ENCODE measurements around the gene MBOAT7. TPM values are rescaled to one million over a fixed set of nuclear protein-coding genes. Genes with fewer than 3 reads are reported as not detected.
A peak's percentile ranks its signal among the peaks of the same experiment; 100 is the strongest.
"Not testable (repeated sequence)": the region's sequence is repeated elsewhere in the genome, so short reads cannot be mapped to it uniquely, and the experiment has no call there.

The MBOAT7 gene
- 13.7 TPM for total RNA-seq (ENCODE audit: insufficient read depth, low replicate concordance)

- no peak for DNase-seq (ENCODE audit: low spot score)
These were observed at the start of gene MBOAT7 for GRCh38 chr19:54189145-54189734. TSS of gene MBOAT7 (minus strand) at chr19:54189580. CDS start at chr19:54188508, 1,072 bp downstream.

DNA sequence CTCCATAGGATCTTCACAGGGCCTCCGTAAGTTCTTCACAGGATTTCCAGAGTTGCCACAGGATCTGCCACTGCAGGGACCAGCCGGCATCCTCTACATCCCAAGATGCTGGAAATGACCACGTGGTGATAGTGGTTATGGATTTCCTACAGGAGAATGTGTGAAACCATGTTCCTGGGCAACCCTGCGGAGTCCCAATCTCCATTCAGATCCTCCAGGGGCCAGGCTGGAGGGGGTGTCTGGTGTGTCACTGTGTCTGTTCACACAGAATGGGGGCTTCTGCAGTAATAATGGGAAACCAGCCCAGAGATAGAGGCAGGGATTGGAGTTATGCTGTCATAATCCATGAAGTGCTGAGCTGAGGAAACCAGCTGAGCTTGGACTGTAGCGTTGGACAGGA lies 44.6 kb upstream of the MBOAT7 start:
- no peak for DNase-seq (ENCODE audit: low spot score)

DNA sequence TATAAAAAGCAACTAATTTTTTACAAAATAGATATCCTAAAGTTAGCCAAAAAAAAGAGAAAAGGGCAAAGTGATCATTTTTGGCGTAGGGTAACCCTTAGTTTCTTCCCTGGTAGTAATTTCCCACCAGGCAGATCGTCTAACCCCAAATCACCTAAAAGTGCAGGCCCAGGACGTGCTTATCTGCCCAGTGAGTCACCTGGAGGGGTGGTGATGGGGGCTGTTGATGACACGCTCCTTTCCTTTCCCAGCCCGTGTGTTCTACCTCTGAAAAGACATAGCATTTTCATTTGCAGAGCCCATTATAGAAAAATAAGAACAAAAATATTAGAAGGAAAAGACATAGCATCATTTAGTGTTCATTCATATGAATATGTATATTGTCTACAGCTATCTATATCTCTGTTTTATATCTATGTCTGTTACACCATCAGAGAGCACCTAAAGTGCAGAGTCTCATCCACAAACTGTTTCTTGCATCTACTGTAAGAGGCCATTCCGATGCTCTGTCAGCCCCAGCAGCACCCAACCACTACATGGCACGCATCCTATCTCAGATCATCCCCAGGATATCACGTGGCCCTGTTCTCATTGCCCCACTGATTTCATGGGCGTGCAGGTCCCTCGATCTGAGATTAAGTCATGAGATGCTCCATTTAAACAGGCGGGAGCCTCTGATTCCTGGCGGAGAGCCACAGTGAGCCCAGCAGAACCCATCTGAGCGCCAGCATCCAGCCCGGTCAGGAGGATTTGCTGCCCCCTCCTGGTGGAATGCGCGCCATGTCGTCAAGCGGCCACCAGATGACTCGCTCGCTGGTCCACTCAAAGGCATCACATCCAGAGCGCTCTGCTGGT lies 41.9 kb upstream of the MBOAT7 start:
- DNase-seq (ENCODE audit: low spot score), result peak; percentile 84

- no peak for DNase-seq (ENCODE audit: low spot score)
These were observed 40.7 kb upstream of the MBOAT7 start for GRCh38 chr19:54230031-54230430.

DNA sequence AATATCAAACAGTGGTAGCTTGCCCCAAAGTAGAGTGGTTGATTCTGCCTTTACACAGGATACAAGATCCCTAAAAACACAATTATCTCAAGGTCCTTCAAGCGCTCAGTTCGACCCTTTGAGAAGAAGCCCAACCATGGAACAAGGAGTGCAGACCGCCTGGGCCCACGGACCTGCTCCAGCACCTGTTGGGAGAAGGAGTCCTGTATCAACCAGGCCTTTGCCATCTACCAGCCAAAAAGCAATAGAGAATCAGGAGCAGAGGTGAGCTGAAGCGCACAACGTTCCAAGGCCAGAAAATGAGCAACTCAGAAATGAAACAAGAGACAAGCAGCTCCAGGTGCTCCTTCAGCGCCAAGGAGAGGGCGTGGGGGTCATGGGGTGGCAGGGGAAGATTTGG lies 39.8 kb upstream of the MBOAT7 start:
- no peak for DNase-seq (ENCODE audit: low spot score)

- not testable (repeated sequence) for DNase-seq (ENCODE audit: low spot score)
These were observed 35.2 kb upstream of the MBOAT7 start for GRCh38 chr19:54224619-54225018.

DNA sequence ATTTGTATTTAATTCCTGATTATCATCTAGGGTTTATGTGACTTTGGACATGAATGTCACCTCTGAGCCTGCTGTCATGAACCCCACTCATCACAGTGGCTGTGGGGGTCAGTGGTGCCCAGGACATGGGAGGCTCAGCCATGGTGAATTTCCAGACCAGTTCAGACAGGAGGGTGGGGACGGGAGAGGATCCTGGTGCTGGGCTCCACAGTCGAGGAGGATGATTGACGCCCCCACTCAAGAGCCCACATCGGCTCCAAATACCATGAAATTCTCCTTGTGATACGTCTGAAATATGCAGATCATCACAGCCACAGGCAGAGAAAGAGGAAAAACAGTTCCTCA lies 34.5 kb upstream of the MBOAT7 start:
- DNase-seq (ENCODE audit: low spot score), result not testable (repeated sequence)

GRCh38 chr19:54223277-54223936 lies 34.0 kb upstream of the MBOAT7 start:
- not testable (repeated sequence) for DNase-seq (ENCODE audit: low spot score)

GRCh38 chr19:54222474-54223276 lies 33.3 kb upstream of the MBOAT7 start, which contains the start of gene LILRB3:
TSS of gene LILRB3 (minus strand) at chr19:54223007. CDS start at chr19:54222976, 31 bp downstream.
- DNase-seq (ENCODE audit: low spot score), result not testable (repeated sequence)

DNA sequence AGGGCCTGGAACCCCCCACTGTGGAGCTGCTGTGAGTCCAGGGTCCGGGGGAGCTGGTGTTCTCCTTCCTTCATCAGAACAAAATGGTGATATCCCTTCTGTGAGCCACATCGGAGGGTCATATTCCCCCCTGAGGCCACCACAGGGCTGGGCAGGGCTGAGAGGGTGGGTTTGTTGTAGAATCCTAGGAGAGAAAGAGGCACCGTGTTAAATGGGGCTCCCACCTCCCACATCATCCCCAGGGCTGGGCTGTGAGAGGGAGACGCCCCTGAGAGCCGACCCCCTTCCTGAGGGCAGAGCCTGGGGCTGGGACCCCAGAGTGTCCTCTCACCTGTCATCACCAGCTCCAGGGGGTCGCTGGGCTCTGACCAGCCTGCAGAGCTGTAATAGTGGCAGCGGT lies 32.6 kb upstream of the MBOAT7 start:
- not testable (repeated sequence) for DNase-seq (ENCODE audit: low spot score)

- not testable (repeated sequence) for DNase-seq (ENCODE audit: low spot score)
These were observed 30.3 kb upstream of the MBOAT7 start for GRCh38 chr19:54219702-54220101.

DNA sequence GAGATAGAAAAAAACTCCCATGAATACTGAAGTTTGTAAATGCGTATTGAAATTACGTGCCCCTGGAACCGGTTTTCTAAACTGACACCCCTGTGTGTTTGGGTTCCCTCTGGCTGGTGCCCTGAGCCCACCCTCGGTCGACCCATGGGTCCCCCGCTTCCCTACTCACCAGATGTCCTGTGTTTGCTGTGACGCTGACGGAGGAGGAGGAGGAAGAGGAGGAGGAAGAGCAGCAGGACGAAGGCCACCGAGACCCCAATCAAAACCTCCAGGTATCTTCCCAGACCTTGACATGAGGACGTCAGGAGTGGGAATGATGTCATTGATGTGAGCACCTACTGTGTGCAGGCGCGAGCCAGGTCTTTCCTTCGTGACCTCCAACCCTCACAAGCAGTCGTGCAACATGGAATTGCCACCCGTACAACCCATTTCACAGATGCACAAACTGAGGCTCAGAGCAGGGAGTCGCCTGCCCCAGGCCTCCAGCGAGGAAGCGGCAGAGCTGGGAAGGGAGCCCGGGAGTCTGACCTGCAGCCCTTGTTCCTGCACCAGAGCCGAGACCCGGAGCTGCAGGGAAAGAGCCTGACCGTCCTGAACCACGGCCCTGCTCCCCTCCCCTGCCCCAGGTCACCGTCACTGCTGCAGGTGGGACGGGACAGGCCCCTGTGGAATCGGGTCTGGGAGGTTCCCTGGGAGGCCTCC lies 29.7 kb upstream of the MBOAT7 start:
- DNase-seq (ENCODE audit: low spot score), result no peak

DNA sequence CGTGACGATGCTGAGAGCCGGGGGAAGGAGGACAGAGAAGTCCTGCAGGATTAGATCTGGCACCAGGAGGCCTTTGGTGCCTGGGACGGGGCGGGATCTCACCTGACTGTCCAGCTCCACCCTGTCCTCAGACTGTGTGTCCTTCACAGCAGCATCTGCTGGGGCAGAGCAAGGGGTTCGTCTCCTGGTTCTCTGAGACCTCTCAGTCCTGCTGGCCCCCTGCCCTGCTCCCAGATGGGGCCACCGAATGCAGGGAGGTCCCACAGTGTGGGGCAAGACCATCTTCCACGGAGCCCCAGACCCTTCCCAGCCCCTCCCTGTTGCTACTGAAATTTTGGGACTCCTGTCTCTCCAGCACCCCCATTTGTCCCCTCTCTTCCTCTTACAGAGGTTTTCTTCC lies 28.9 kb upstream of the MBOAT7 start:
- DNase-seq (ENCODE audit: low spot score), result no peak

DNA sequence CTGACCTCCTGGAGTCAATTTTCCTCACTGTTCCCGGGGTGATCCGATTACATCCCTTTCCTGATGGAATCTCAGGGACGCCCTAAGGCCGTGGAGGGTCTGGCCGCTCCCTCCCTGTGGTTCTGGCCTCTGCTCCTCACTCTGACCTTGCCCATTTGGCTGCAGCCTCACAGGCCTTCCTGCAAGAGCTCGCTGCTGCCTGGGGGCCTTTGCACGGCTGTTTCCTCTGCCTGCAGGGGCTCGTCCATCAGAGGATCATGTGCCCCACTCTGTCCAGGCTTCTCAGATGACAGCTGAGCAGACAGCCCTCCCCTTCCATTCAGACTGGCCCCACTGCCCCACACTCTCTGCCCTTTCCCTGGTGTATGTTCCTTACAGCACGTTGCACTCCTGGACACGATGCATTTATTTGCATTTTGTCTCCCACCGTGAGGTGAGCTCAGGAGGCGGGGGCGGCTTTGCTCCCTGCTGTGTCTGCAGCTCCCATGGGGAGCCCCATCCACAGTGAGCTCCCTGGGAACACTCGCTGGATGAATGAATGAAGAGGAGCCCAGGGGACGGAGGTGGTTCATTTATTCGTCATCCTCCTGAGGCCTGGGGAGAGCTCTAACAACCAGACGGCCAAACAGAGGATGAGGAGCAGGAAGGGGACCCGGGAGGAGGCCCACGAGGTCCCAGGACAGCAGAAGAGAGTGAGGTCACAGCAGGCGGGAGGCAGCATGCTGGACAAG lies 28.3 kb upstream of the MBOAT7 start:
- not testable (repeated sequence) for DNase-seq (ENCODE audit: low spot score)

- DNase-seq (ENCODE audit: low spot score), result no peak
These were observed 27.5 kb upstream of the MBOAT7 start for GRCh38 chr19:54216869-54217268.

GRCh38 chr19:54214734-54215133 lies 25.4 kb upstream of the MBOAT7 start:
- DNase-seq (ENCODE audit: low spot score), result not testable (repeated sequence)

GRCh38 chr19:54214217-54214616 lies 24.8 kb upstream of the MBOAT7 start:
- DNase-seq (ENCODE audit: low spot score), result not testable (repeated sequence)

GRCh38 chr19:54211235-54211634 lies 21.9 kb upstream of the MBOAT7 start:
- no peak for DNase-seq (ENCODE audit: low spot score)

DNA sequence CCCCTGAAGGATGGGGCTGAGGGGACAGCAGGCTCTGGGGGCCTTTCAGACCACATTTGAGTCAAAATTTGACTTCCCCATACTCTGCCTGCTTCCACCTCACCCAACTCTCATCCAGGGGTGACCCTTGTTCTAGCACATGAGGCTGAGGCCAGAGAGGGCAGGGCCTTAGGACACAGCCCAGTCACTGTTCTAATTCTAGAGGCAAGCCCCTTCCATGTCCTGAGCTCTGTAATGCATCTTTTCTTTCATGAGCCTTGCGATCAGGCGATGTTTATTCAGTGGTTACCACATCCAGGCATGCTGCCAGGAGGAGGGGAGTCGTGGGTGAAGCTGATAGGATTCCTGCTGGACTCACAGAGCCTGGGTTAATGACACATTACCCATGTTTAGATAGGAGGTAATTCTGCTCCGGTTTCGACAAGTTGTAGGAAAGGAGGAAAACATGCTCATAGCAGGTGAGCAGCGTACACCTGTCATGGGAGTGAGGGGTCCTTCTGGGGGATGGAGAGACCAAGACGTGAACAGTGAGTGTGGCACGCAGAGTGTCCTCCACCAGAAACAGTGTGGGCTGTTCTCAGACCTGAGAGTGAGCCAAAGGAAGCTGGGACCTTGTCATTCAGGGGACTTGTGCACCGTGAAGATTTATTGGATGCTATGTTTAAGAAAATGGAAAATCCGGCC lies 20.6 kb upstream of the MBOAT7 start:
- DNase-seq (ENCODE audit: low spot score), result peak; percentile 95

All from umbilical cord (tissue), 2 donors.